Vagina (tissue), 2 donors: ENCODE results near the gene WDR70.

Experiments used
- POLR2AphosphoS5 ChIP-seq, 2 donors: sonication (generic); formaldehyde crosslinking; IDR thresholded peaks; one replicate each; pipeline ENCODE4 v1.9.0; 2017; ENCODE audit warnings: antibody characterized with exemption in 2 of 2, mild to moderate bottlenecking in 2 of 2, low read depth in 1 of 2; ENCODE audit not compliant: insufficient read depth in 1 of 2
- TF ChIP-seq, protein P1 (sequence below), 3 experiments: fragments of 450-650 bp in 2 of 3; fragments of 200-600 bp in 1 of 3; sonication (generic) in 1 of 3; IDR thresholded peaks; one replicate each; pipeline ENCODE4 v1.5.1; 2017 to 2019; ENCODE audit warnings: antibody characterized with exemption in 3 of 3, mild to moderate bottlenecking in 2 of 3, moderate library complexity in 2 of 3

DNA sequence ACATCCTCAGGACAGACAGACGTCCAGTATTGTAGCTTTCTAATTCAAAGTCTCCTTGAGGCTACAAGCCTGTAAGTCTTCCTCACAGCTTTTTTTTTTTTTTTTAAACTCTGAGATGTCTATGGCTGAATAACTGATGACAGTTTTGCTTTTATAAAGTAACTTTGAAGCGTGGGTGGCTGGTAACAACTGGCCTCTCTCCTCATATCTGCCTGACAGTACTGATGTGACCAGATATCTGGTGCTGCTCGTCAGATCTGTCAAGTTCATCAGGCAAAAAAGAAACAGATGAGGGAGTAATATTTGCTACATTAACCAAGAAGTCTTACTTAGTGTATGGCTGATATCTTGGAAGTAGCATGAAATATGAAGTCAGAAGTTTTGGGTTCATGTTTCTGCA lies 388.1 kb downstream of the WDR70 start:
- TF ChIP-seq, protein P1, sequence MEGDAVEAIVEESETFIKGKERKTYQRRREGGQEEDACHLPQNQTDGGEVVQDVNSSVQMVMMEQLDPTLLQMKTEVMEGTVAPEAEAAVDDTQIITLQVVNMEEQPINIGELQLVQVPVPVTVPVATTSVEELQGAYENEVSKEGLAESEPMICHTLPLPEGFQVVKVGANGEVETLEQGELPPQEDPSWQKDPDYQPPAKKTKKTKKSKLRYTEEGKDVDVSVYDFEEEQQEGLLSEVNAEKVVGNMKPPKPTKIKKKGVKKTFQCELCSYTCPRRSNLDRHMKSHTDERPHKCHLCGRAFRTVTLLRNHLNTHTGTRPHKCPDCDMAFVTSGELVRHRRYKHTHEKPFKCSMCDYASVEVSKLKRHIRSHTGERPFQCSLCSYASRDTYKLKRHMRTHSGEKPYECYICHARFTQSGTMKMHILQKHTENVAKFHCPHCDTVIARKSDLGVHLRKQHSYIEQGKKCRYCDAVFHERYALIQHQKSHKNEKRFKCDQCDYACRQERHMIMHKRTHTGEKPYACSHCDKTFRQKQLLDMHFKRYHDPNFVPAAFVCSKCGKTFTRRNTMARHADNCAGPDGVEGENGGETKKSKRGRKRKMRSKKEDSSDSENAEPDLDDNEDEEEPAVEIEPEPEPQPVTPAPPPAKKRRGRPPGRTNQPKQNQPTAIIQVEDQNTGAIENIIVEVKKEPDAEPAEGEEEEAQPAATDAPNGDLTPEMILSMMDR (IDR thresholded peaks at IDR 0.05): no peak
- TF ChIP-seq POLR2AphosphoS5 (IDR thresholded peaks at IDR 0.05; ENCODE audit: insufficient read depth in 1 of 2, low read depth in 1 of 2): no peak
